ENCODE results near the gene SUPT16H. TPM values are rescaled to one million over a fixed set of nuclear protein-coding genes. Genes with fewer than 3 reads are reported as not detected.
A peak's percentile ranks its signal among the peaks of the same experiment; 100 is the strongest.

The SUPT16H gene
- total and polyA plus RNA-seq, 2 of the 13 experiments (the other 11 are each of a cell fraction or from before 2014, with no cell fraction given): 77.5 to 230 TPM

DNA sequence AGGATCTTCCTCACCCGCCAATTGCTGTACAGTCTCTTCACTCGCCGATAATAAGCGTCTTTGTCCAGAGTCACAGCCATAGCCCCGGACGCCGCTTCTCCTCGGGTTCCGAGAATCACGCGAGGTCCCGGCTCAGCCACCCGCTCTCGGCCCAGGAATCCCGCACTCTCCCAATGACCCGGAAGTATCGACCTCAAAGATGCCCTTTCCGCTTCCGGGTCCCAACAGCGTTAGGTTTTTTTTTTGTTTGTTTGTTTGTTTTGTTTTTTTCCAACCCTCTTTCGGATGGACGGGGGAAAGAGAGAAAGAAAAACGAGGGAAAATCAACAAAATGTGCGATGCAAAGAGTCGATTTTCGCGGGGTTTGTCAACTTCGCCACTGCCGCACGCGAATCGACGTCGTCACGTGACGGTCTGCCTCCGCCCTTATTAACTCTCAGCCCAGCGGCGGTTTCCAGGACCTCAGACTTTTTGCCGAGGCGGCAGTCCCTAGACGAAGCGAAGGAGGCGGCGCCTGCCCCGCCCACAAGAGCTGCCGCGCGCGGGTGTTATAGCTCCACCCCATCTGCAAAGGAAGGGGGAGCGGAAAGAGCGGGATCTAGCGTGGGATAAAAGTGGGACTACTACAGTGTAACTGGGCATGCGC, at the start of gene SUPT16H (continued):
- TF ChIP-seq, protein P1, sequence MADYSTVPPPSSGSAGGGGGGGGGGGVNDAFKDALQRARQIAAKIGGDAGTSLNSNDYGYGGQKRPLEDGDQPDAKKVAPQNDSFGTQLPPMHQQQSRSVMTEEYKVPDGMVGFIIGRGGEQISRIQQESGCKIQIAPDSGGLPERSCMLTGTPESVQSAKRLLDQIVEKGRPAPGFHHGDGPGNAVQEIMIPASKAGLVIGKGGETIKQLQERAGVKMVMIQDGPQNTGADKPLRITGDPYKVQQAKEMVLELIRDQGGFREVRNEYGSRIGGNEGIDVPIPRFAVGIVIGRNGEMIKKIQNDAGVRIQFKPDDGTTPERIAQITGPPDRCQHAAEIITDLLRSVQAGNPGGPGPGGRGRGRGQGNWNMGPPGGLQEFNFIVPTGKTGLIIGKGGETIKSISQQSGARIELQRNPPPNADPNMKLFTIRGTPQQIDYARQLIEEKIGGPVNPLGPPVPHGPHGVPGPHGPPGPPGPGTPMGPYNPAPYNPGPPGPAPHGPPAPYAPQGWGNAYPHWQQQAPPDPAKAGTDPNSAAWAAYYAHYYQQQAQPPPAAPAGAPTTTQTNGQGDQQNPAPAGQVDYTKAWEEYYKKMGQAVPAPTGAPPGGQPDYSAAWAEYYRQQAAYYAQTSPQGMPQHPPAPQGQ (CRISPR knock-in tag; IDR thresholded peaks at IDR 0.05; ENCODE audit: borderline replicate concordance): no peak
- TF ChIP-seq, protein P2, sequence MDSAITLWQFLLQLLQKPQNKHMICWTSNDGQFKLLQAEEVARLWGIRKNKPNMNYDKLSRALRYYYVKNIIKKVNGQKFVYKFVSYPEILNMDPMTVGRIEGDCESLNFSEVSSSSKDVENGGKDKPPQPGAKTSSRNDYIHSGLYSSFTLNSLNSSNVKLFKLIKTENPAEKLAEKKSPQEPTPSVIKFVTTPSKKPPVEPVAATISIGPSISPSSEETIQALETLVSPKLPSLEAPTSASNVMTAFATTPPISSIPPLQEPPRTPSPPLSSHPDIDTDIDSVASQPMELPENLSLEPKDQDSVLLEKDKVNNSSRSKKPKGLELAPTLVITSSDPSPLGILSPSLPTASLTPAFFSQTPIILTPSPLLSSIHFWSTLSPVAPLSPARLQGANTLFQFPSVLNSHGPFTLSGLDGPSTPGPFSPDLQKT (CRISPR knock-in tag; IDR thresholded peaks at IDR 0.05; ENCODE audit: borderline replicate concordance): no peak
- no peak for TF ChIP-seq SATB2 (CRISPR knock-in tag; IDR thresholded peaks at IDR 0.05)
- peak; percentile 34; the same call in 1 of the 2 replicates for TF ChIP-seq RFXANK (CRISPR knock-in tag; IDR thresholded peaks at IDR 0.05)
- peak; percentile 67 for TF ChIP-seq ZNF891 (CRISPR knock-in tag; IDR thresholded peaks at IDR 0.05)
- peak; percentile 98 for TF ChIP-seq PHF20 (CRISPR knock-in tag; IDR thresholded peaks at IDR 0.05)
- no peak for TF ChIP-seq ZSCAN29 (CRISPR knock-in tag; conservative IDR thresholded peaks at IDR 0.05)
- TF ChIP-seq SRF (IDR thresholded peaks at IDR 0.05; ENCODE audit: low read depth, low read length): no peak
- TF ChIP-seq, protein P3, sequence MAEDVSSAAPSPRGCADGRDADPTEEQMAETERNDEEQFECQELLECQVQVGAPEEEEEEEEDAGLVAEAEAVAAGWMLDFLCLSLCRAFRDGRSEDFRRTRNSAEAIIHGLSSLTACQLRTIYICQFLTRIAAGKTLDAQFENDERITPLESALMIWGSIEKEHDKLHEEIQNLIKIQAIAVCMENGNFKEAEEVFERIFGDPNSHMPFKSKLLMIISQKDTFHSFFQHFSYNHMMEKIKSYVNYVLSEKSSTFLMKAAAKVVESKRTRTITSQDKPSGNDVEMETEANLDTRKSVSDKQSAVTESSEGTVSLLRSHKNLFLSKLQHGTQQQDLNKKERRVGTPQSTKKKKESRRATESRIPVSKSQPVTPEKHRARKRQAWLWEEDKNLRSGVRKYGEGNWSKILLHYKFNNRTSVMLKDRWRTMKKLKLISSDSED (CRISPR knock-in tag; IDR thresholded peaks at IDR 0.05): peak; percentile 87; the same call in 1 of the 2 replicates
- TF ChIP-seq PLRG1 (conservative IDR thresholded peaks at IDR 0.05): no peak
- TF ChIP-seq HNF4G (IDR thresholded peaks at IDR 0.05; ENCODE audit: borderline replicate concordance, low read depth, low read length): peak; percentile 16; the same call in 1 of the 2 replicates
- 0 out of 2 replicates have a peak, but pooled peaks have one; percentile 56 for TF ChIP-seq HNF4G (CRISPR knock-in tag; IDR thresholded peaks at IDR 0.05; ENCODE audit: borderline replicate concordance, low read depth)
- TF ChIP-seq, protein P4, sequence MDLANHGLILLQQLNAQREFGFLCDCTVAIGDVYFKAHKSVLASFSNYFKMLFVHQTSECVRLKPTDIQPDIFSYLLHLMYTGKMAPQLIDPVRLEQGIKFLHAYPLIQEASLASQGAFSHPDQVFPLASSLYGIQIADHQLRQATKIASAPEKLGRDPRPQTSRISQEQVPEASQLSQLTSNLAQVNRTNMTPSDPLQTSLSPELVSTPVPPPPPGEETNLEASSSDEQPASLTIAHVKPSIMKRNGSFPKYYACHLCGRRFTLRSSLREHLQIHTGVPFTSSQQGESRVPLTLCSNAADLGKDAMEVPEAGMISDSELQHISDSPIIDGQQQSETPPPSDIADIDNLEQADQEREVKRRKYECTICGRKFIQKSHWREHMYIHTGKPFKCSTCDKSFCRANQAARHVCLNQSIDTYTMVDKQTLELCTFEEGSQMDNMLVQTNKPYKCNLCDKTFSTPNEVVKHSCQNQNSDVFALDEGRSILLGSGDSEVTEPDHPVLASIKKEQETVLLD (CRISPR knock-in tag; IDR thresholded peaks at IDR 0.05; ENCODE audit: low read depth): peak; percentile 31; the same call in 1 of the 2 replicates
- no peak for TF ChIP-seq ZNF3 (CRISPR knock-in tag; IDR thresholded peaks at IDR 0.05)
- TF ChIP-seq RELA (CRISPR knock-in tag; IDR thresholded peaks at IDR 0.05): no peak
- TF ChIP-seq GTF3A (CRISPR knock-in tag; conservative IDR thresholded peaks at IDR 0.05): no peak
- TF ChIP-seq, protein P5, sequence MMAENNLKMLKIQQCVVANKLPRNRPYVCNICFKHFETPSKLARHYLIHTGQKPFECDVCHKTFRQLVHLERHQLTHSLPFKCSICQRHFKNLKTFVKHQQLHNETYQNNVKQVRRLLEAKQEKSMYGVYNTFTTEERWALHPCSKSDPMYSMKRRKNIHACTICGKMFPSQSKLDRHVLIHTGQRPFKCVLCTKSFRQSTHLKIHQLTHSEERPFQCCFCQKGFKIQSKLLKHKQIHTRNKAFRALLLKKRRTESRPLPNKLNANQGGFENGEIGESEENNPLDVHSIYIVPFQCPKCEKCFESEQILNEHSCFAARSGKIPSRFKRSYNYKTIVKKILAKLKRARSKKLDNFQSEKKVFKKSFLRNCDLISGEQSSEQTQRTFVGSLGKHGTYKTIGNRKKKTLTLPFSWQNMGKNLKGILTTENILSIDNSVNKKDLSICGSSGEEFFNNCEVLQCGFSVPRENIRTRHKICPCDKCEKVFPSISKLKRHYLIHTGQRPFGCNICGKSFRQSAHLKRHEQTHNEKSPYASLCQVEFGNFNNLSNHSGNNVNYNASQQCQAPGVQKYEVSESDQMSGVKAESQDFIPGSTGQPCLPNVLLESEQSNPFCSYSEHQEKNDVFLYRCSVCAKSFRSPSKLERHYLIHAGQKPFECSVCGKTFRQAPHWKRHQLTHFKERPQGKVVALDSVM (CRISPR knock-in tag; IDR thresholded peaks at IDR 0.05): peak; percentile 51
- TF ChIP-seq TSC22D2 (CRISPR knock-in tag; IDR thresholded peaks at IDR 0.05; ENCODE audit: borderline replicate concordance): no peak
- TF ChIP-seq HNF4A (CRISPR knock-in tag; IDR thresholded peaks at IDR 0.05): no peak
- no peak for TF ChIP-seq NFRKB (IDR thresholded peaks at IDR 0.05)

All from HepG2 (cell line).